Measurements from ENCODE around the gene TNNI3K. TPM values are rescaled to one million over a fixed set of nuclear protein-coding genes. Genes with fewer than 3 reads are reported as not detected.

The TNNI3K gene
- polyA plus RNA-seq, 1 donor (not counting 4 experiments of a cell fraction or from before 2014, with no cell fraction given) = 0.41 TPM

DNA sequence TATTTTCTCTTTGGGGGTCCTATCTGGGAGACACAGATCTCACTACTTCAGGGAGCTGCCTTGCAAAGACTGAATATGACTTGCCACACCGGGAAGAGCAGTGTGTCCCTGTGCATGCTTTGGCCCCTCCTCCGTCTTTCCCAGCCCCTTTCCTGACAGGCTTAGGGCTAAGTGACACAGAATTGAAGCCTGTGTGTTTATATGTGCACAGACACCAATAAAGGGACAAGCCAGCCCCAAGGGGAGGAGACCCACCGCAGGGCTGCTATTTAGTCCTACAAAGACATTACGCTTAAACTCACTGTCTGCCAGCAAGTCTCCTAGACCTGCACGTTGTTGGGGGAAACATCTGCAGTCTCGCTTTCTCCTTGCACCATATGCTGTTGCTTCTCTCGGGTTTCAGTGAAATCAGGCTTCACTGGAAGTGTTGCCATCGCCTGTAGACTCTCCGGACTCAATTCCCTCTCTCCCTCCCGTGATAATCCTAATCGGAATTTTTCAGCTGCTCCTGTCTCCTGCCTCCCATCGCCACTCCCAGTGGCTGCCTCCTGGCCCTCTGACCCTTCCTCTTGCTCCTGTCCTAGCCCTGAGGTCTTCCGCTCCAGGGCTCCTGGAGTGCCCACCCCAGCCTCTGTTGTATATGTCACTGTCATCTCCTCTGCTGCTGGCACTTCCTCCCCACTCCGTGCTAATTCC, 335.8 kb downstream of the TNNI3K start:
- DNase-seq (ENCODE audit: low read depth, low spot score) = no peak
- no peak overlapping the region for H3K27ac ChIP-seq (ENCODE audit: control insufficient read depth, insufficient read depth, low read length)
- H3K9ac ChIP-seq (ENCODE audit: control insufficient read depth, extremely low read depth, insufficient read depth, low read length) = no peak overlapping the region
- H3K79me2 ChIP-seq (ENCODE audit: control insufficient read depth, insufficient read depth, low read length) = no peaks in the 10 kb centered on the region
- no peak overlapping the region for H2AFZ ChIP-seq (ENCODE audit: control insufficient read depth, low read length)
- no peaks in the 10 kb centered on the region for H3K9me3 ChIP-seq (ENCODE audit: control insufficient read depth, low read depth, low read length)
- H3K36me3 ChIP-seq (ENCODE audit: control insufficient read depth in 2 of 2, extremely low read depth in 1 of 2, insufficient read depth in 2 of 2, low read length in 2 of 2) = no peaks in the 10 kb centered on the region
- H4K20me1 ChIP-seq (ENCODE audit: control insufficient read depth, extremely low read depth, insufficient read depth, low read length) = no peaks in the 10 kb centered on the region
- no peak overlapping the region for H3K4me2 ChIP-seq (ENCODE audit: control insufficient read depth, extremely low read depth, insufficient read depth, low read depth, low read length)
- H3K9me1 ChIP-seq (ENCODE audit: control insufficient read depth, extremely low read depth, insufficient read depth, low read length) = no peaks in the 10 kb centered on the region
- no peak for FAIRE-seq
- H3K27me3 ChIP-seq (ENCODE audit: control insufficient read depth, extremely low read depth, insufficient read depth, low read length) = no peaks in the 10 kb centered on the region
- TF ChIP-seq EZH2 (IDR thresholded peaks at IDR 0.05; ENCODE audit: low read length) = no peak
- TF ChIP-seq, protein P1, sequence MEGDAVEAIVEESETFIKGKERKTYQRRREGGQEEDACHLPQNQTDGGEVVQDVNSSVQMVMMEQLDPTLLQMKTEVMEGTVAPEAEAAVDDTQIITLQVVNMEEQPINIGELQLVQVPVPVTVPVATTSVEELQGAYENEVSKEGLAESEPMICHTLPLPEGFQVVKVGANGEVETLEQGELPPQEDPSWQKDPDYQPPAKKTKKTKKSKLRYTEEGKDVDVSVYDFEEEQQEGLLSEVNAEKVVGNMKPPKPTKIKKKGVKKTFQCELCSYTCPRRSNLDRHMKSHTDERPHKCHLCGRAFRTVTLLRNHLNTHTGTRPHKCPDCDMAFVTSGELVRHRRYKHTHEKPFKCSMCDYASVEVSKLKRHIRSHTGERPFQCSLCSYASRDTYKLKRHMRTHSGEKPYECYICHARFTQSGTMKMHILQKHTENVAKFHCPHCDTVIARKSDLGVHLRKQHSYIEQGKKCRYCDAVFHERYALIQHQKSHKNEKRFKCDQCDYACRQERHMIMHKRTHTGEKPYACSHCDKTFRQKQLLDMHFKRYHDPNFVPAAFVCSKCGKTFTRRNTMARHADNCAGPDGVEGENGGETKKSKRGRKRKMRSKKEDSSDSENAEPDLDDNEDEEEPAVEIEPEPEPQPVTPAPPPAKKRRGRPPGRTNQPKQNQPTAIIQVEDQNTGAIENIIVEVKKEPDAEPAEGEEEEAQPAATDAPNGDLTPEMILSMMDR (optimal IDR thresholded peaks at IDR 0.05 in 1 of 3, IDR thresholded peaks at IDR 0.05 in 1 of 3, conservative IDR thresholded peaks at IDR 0.05 in 1 of 3; ENCODE audit: extremely low read depth in 1 of 3, insufficient read depth in 2 of 3, low read length in 3 of 3) = no peak
- H3K4me1 ChIP-seq (ENCODE audit: control insufficient read depth, extremely low read depth, insufficient read depth, low read length) = no peaks in the 10 kb centered on the region
- H3K4me3 ChIP-seq (ENCODE audit: control insufficient read depth in 2 of 3, extremely low read depth in 1 of 3, insufficient read depth in 2 of 3, low read depth in 1 of 3, low read length in 3 of 3) = no peak overlapping the region
- dilution Hi-C loops (cut with MboI; ENCODE audit: extremely low pct_ligation_motif_present, low sequenced_read_pairs) = no loop called here

DNA sequence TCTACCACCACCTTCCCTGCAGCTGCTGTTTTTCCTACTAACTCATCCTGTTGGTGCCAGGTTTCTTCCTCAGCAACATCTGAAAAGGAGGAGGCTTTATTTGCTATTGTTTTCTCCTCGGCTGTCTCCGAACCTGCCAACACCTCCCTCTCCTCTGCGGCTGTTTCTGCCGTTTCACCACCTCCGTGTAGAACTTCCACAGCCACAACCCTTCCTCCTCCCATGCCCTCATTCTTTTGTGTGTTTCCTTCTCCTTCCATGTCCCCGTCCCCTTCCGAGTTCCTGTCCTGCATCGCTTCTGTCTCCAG, 336.3 kb downstream of the TNNI3K start:
- no peak overlapping the region for H3K27ac ChIP-seq (ENCODE audit: control insufficient read depth, insufficient read depth, low read length)
- DNase-seq (ENCODE audit: low read depth, low spot score) = no peak
- TF ChIP-seq, protein P1 (optimal IDR thresholded peaks at IDR 0.05 in 1 of 3, IDR thresholded peaks at IDR 0.05 in 1 of 3, conservative IDR thresholded peaks at IDR 0.05 in 1 of 3; ENCODE audit: extremely low read depth in 1 of 3, insufficient read depth in 2 of 3, low read length in 3 of 3) = no peak
- TF ChIP-seq EZH2 (IDR thresholded peaks at IDR 0.05; ENCODE audit: low read length) = no peak
- no peaks in the 10 kb centered on the region for H4K20me1 ChIP-seq (ENCODE audit: control insufficient read depth, extremely low read depth, insufficient read depth, low read length)
- H3K4me1 ChIP-seq (ENCODE audit: control insufficient read depth, extremely low read depth, insufficient read depth, low read length) = no peaks in the 10 kb centered on the region
- no peak overlapping the region for H3K9ac ChIP-seq (ENCODE audit: control insufficient read depth, extremely low read depth, insufficient read depth, low read length)
- no peak overlapping the region for H2AFZ ChIP-seq (ENCODE audit: control insufficient read depth, low read length)
- H3K9me3 ChIP-seq (ENCODE audit: control insufficient read depth, low read depth, low read length) = no peaks in the 10 kb centered on the region
- H3K4me3 ChIP-seq (ENCODE audit: control insufficient read depth in 2 of 3, extremely low read depth in 1 of 3, insufficient read depth in 2 of 3, low read depth in 1 of 3, low read length in 3 of 3) = no peak overlapping the region
- no peak for FAIRE-seq
- no peaks in the 10 kb centered on the region for H3K79me2 ChIP-seq (ENCODE audit: control insufficient read depth, insufficient read depth, low read length)
- no peaks in the 10 kb centered on the region for H3K9me1 ChIP-seq (ENCODE audit: control insufficient read depth, extremely low read depth, insufficient read depth, low read length)
- H3K27me3 ChIP-seq (ENCODE audit: control insufficient read depth, extremely low read depth, insufficient read depth, low read length) = no peaks in the 10 kb centered on the region
- dilution Hi-C loops (cut with MboI; ENCODE audit: extremely low pct_ligation_motif_present, low sequenced_read_pairs) = no loop called here
- no peaks in the 10 kb centered on the region for H3K36me3 ChIP-seq (ENCODE audit: control insufficient read depth in 2 of 2, extremely low read depth in 1 of 2, insufficient read depth in 2 of 2, low read length in 2 of 2)
- no peak overlapping the region for H3K4me2 ChIP-seq (ENCODE audit: control insufficient read depth, extremely low read depth, insufficient read depth, low read depth, low read length)
